WERI-Rb-1 (cell line): ENCODE measurements around the gene RPL13A.

Source experiments
- DNase-seq: peaks from one replicate; pipeline ENCODE4 v3.0.0-alpha.2; 2020
- H3K27ac ChIP-seq: fragments of 250-450 bp; sonication (Bioruptor Pico); 2 replicates; pipeline ENCODE4 v1.5.1; 2020; ENCODE audit warnings: mild to moderate bottlenecking, moderate library complexity
- H3K27me3 ChIP-seq: fragments of 250-450 bp; sonication (Bioruptor Pico); 2 replicates; pipeline ENCODE4 v1.5.1; 2021; ENCODE audit warnings: mild to moderate bottlenecking, low read depth, moderate library complexity; ENCODE audit not compliant: insufficient read depth, severe bottlenecking
- H3K36me3 ChIP-seq: fragments of 250-450 bp; sonication (Bioruptor Pico); 2 replicates; pipeline ENCODE4 v1.5.1; 2020; ENCODE audit warnings: mild to moderate bottlenecking, moderate library complexity
- H3K4me3 ChIP-seq: 2 replicates; pipeline ENCODE4 v1.5.1; 2011; ENCODE audit warnings: low read depth, mild to moderate bottlenecking, control low read depth, low read length
- H3K9me3 ChIP-seq: fragments of 250-450 bp; sonication (Bioruptor Pico); 2 replicates; pipeline ENCODE4 v1.5.1; 2021; ENCODE audit warnings: mild to moderate bottlenecking, moderate library complexity; ENCODE audit not compliant: severe bottlenecking
- CTCF ChIP-seq: IDR thresholded peaks from 2 replicates; pipeline ENCODE4 v1.5.1; 2011; ENCODE audit warnings: low read depth, mild to moderate bottlenecking, control low read depth, inconsistent platforms, low read length

Gene RPL13A

DNA sequence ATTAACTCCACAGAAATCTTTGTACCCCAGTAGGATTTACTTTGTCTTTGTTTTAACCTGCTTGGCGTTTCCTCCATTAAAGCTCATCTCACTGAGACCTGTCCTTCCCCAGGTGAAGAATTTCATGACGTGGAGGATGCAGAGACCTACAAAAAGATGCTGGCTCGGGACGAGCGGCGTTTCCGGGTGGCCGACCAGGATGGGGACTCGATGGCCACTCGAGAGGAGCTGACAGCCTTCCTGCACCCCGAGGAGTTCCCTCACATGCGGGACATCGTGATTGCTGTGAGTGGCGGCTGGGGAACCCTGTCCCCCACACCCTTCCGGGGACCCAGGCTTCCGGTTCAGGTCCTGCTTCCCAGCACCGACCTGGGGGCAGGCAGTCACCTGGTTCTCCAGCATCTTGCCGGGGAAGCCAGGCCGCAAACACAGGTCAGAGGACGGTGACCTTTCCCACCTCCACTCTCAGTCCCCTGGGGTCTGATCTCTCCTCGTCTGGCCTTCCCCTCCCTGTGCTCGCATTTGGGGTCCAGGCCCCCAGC is 49.6 kb downstream of the RPL13A start:
- Histone ChIP-seq H3K4me3 (no peak overlapping the region), H3K36me3 (peaks cover 16% of the 10 kb centered on the region), H3K9me3 (no peaks in the 10 kb centered on the region), H3K27ac (no peak overlapping the region), H3K27me3 (no peaks in the 10 kb centered on the region)
- TF ChIP-seq CTCF: no peak
- DNase-seq: no peak

GRCh38 chr19:49538643-49539042 is 51.2 kb downstream of the RPL13A start:
- Histone ChIP-seq H3K27me3 (no peaks in the 10 kb centered on the region), H3K4me3 (no peak overlapping the region), H3K9me3 (no peaks in the 10 kb centered on the region), H3K36me3 (peaks cover 9% of the 10 kb centered on the region), H3K27ac (no peak overlapping the region)
- TF ChIP-seq CTCF: no peak
- no peak for DNase-seq

DNA sequence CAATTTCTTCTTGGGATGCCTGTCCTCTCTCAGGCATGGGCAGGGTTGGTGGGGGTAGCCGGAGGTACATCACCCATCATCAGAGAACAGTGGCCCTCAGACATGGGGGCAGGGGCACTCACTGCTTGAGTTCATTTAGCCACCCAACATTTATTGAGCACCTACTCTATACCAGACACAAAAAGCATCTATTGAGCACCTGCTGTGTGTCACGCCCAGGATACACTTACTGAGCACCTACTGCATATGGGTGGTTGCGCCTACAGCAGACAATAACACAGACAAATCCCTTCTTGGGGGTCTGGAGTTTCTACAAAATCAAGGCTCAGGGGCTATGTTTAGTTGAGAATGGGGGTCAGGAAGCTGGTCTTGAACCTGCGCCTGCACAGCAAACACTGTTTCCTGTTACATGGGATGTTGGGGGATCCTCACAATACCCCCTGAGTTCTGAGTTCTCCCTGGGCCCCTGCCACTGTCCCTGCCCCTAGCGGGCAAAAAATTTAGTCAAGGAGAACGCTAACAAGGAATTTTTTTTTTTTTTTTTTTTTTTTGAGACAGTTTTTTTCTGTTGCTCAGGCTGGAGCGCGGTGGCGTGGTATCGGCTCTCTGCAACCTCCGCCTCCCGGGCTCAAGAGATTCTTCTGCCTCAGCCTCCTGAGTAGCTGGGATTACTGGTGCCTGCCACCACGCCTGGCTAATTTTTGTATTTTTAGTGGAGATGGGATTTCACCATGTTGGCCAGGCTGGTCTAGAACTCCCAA is 52.0 kb downstream of the RPL13A start:
- H3K9me3 ChIP-seq: no peaks in the 10 kb centered on the region
- no peaks in the 10 kb centered on the region for H3K27me3 ChIP-seq
- H3K4me3 ChIP-seq: no peak overlapping the region
- H3K27ac ChIP-seq: no peak overlapping the region
- DNase-seq: no peak
- no peak for TF ChIP-seq CTCF
- peaks cover 9% of the 10 kb centered on the region for H3K36me3 ChIP-seq
